ENCODE results near the gene ARFGEF3.

DNA sequence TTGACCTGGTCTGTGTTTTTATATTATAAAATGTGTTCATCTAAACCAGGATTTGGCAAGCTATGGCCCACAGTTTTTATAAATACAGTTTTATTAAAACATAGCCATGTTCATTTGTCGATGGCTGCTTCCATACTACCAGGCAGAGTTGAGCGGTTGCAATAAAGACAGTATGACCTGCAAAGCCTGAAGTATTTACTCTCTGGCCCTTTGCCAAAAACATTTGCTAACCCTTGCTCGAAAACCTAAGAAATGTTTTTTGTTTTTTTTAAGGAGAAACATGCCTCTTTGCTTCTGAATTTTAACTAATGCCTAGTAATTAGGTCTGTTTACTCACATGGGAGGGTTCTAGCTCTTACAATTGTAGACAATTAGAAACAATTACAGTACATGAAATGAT lies 148.6 kb downstream of the ARFGEF3 start:
- TF ChIP-seq CTCF (IDR thresholded peaks at IDR 0.05; ENCODE audit: low read depth, low read length) (no peak), EZH2phosphoT487 (IDR thresholded peaks at IDR 0.05; ENCODE audit: low read depth) (no peak)
